ENCODE measurements around the gene ITGB4.
"Not testable (repeated sequence)": the region's sequence is repeated elsewhere in the genome, so short reads cannot be mapped to it uniquely, and the experiment has no call there.

ITGB4 gene

DNA sequence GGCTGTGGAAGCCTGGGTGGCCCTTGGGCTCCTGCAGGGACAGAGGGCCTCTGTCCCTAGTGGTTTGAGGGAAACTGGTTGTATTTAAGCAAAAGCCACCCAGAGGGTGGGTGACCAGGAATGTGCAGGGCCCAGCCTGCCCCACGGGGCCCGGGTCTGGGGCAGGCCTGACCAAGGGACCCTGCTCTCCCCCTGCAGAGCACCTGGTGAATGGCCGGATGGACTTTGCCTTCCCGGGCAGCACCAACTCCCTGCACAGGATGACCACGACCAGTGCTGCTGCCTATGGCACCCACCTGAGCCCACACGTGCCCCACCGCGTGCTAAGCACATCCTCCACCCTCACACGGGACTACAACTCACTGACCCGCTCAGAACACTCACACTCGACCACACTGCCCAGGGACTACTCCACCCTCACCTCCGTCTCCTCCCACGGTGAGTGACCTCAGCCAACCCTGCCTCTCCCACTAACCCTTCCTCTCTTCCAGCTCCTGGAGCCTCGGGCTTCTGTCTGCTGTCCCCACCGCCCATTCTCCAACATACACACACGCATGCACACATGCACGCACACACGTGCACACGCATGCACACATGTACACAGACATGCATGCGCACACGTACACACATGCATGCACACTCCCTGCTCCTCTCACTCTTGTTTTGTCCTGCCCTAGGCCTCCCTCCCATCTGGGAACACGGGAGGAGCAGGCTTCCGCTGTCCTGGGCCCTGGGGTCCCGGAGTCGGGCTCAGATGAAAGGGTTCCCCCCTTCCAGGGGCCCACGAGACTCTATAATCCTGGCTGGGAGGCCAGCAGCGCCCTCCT, 33.3 kb downstream of the ITGB4 start:
- no peak for DNase-seq

DNA sequence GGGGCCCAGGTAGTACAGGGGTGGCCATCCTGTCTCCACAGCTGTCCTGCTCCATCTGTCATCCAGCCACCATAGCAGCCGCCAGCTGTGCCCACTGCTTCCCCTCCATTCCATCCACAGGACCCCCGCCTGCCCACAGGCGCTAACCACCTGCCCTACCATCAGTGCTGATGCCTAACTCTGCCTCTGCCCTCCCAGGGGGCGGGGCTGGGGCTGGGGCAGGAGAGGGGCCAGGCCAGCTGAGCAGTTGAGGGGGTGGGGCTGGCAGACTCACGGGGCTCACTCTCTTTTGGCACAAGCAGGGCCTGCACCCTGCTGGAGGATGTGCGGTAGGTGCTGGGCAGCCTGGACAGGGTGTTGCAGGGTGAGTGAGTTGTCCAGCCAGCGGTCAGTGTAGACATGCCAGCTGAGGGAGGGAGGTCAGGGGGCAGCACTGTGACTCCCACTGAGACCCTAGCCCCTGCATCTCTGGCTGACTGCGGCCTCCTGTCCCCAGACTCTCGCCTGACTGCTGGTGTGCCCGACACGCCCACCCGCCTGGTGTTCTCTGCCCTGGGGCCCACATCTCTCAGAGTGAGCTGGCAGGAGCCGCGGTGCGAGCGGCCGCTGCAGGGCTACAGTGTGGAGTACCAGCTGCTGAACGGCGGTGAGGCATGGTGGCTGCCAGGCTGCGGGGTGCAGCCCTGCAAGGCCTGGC, 34.1 kb downstream of the ITGB4 start:
- no peak for DNase-seq

DNA sequence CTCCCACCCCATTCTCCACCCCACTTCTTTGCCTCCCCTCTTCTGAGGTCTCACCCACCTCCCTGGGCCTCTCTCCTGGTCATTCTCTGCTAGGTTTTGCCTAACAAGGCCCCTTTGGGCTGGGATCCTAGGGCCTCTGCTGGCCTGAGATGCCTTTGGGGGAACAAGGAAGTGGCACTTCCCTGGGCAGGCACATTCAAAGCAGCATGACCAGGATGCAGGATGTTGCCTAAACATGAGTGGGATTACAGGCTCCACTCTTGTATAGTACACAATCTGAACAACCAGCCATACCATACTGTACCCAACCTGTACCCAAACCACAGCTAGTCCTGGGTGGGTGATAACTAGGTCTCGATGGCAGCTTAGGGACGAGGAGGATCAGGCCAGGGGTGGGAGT, 34.7 kb downstream of the ITGB4 start:
- no peak for DNase-seq

DNA sequence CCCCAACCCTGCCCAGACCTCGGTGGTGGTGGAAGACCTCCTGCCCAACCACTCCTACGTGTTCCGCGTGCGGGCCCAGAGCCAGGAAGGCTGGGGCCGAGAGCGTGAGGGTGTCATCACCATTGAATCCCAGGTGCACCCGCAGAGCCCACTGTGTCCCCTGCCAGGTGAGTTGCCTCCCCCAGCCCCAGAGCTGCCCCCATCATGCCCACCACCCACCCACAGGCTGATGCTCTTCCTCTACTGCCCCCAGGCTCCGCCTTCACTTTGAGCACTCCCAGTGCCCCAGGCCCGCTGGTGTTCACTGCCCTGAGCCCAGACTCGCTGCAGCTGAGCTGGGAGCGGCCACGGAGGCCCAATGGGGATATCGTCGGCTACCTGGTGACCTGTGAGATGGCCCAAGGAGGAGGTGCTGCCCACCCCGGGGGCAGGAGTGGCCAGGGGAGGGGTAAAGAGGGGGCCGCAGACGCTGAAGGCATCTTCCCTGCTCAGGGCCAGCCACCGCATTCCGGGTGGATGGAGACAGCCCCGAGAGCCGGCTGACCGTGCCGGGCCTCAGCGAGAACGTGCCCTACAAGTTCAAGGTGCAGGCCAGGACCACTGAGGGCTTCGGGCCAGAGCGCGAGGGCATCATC, 35.3 kb downstream of the ITGB4 start:
- no peak for DNase-seq

DNA sequence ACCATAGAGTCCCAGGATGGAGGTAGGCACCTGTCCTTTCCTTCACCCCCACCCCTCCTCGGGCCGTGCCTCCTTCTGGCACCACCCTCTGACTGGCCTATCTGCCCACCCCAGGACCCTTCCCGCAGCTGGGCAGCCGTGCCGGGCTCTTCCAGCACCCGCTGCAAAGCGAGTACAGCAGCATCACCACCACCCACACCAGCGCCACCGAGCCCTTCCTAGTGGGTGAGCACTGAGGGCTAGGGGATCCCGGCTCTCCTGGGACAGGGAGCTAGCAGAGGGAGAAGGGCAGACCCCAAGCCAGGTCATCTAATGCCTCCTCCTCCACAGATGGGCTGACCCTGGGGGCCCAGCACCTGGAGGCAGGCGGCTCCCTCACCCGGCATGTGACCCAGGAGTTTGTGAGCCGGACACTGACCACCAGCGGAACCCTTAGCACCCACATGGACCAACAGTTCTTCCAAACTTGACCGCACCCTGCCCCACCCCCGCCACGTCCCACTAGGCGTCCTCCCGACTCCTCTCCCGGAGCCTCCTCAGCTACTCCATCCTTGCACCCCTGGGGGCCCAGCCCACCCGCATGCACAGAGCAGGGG, 35.9 kb downstream of the ITGB4 start:
- no peak for DNase-seq

DNA sequence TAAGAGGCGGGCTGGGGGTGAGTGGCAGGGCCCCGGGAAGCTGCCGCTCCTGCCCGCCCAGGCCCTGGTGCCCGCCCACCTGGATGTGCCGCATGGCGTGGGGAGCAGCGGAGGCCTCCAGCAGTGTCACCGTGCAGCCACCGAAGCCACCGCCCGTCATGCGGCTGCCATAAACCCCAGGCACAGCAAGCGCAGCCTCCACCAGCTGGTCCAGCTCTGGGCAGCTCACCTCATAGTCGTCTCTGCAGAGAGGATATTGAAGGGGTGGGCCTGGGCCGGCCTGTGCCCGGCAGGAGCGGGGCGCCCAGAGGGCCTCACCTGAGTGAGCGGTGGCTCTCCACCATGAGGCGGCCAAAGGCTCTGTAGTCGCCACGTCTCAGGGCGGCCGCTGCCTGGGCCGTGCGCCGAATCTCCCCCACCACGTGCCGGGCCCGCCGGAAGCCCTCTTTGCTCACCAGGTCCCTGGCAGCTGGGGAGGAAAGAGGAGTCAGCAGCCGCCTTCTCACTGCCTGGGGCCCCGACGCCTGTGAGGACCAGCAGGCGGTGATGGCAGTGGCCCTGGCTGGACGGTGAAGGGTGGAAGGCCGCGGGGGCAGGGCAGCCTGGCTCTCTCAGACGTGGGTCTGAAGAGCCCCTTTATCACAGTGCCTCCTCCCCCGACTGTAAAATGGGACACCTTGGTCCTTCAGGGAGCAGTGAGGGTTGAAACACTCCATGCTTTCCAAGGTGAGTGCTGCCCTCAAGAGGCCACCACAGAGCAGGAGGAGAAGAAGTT, 37.1 kb downstream of the ITGB4 start:
- DNase-seq: no peak

DNA sequence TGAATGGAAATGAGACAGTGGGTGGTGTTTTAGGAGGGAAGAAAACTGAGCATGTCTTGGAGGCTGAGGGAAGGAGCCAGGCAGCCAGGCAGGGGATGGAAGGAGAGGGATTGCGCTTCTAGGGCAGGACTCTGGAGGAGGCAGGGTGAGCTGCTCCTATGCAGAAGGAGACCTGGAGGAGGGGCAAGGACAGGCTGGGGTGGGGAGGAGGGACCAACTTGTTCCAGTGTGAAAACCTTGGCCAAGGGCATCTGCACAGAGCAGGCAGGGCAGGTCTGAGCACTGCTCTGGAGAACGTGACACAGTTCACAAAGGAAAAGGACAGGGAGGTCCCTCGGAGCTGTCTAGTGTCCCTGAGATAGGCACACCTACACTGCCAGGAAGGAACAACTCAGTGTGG, 38.2 kb downstream of the ITGB4 start:
- DNase-seq: no peak

DNA sequence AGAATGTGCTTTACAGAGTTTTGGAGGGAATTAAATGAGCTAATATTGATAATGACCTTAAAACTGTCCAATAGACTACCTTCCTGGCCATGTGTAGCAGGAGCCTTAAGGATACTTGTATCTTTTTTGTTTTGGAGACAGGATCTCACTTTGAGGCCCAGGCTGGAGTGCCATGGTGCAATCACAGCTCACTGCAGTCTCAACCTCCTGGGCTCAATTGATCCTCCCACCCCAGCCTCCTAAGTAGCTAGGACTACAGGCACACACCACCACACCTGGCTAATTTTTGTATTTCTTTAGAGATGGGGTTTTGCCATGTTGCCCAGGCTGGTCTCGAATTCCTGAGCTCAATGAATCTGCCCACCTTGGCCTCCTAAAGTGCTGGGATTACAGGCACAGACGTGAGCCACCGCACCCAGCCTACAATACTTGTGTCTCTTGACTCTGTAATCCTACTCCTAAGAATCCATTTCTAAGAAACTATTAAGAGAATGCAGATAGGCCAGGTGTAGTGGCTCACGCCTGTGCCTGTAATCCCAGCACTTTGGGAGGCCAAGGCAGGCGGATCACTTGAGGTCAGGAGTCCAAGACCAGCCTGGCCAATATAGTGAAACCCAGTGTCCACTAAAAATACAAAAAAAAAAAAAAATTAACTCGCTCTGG, 38.9 kb downstream of the ITGB4 start:
- DNase-seq: not testable (repeated sequence)

DNA sequence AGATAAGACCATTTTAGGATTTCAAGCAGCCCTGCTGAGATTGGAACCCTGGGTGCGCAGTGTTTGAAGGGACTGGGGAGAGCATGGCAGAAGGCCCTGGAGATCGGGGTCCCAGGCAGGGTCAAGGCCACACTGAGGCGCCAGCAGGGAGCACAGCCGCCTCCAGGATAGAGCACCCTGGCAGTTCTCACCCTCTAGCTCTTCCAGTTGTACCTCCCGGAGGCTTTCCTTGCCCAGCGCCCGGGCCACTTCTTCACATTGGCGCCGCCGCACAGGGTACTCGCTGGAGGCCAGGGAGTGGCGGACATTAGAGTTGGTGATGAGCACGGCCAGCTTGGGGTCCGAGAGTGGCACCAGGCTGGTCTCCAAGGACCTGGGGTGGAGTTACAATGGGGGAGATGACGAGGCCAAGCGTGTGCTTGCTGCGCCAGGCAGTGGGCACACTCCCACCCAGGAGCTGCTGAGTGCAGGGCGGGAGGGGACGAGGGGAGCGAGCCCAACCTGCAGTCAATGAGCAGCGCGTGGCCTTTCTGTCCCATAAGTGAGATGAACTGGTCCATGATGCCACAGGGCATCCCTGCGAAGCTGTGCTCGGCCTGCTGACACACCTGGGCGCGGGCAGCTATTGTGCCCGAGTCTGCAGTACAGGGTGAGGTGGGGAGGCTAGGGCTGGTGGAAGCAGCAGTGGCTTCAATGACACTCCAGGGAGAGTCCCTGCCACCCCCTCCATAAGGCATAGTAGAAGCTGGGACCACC, 41.4 kb downstream of the ITGB4 start:
- no peak for DNase-seq

DNA sequence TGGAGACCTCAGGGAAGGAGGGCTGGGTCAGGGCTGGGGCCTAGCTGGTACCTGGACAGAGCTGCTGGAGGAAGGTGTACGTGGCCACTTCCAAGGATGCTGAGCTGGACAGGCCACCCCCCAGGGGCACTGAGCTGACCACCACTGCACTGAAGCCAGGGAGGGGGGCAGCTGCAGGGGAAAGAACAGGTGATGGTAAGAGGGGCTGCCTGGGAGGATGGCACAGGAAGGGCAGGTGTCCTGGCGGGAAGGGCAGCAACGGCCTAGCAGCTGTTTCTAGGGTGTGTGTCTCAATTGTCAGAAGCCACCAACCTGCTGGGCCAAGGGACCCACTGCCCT, 42.0 kb downstream of the ITGB4 start:
- no peak for DNase-seq

DNA sequence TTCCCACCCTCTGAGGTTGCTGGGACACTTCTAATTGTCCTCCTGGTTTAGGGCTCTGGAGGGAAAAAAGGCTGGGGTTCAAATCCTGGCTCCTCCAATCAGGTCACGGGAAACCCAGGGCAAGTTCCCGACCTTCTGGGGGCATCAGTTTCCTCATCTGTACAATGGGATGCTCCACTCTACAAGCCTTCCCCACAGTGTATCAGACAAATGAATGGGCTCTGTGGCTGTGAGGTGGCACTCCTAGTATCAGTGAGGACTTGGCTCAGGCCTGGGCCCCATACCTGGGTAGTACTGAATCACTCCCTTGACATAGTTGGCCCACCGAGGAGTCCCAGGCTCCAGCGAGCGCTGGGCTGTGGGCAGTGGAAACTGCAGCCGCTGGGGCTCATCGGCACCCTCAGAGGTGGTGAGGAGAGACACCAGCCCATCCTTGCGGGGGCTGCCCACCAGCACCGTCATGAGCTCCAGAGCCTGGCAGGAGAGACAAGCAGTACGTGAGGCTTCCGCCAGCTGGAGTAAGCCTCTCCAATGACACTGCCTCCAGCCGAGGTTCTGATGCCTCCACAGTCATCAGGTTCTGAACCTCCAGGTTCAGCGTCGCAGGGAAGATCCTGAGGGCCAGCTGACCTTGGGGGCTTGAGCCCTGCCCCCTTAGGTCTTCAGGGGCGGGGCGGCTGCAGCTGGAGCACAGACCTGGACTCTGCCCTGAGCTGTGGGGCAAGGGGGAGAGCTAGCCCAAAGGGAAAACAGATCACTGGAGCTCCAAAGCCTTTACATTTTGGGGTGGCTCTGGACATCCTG, 42.6 kb downstream of the ITGB4 start:
- DNase-seq: no peak

DNA sequence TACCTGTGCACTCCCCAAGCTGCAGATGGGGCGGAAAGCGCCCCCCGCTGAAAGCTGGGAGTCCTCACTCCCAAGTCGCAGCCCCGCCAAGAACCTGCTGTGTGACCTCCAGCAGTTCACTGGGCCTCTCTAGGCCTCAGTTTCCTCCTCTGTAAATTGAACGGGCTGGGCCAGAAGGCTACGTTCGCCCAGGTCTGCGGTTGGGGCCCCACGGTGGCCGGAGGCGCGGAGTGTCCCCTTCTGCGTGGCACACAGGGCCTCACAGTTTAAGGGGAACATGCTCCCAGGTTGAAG, 43.1 kb downstream of the ITGB4 start:
- no peak for DNase-seq

DNA sequence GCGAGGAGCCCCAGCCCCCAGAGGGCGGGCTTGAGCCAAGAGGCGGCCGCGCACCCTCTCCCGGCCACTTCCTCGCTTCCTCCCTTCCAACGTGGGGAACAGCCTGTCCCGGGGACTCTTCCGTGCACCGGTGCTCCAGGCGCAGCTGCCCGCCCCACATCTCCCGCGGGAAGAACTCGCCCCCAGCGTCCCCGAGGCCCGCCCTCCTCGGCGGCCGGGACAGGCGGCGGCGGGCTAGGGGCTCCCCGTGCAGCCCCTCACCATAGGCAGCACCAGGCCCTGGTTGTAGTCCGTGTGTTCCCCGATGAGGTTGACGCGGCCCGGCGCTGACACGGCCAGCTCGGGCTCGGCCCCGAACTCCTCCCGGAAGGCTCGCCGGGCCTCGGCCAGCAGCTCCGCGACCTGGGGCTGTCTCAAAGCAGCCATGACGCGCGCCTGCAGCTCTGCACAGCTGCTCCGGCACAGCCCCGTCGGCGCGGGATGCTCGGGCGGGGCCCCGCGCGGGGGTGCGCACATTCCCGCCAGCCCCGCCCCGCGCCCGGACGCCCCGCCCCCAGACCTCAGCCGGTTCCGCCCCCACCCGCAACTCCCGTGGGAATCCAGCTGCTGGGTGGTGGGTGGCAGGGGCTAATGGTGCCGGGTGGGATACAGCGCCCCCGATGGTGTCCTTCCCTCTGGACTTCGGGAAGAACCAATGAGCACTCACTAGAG, 43.6 kb downstream of the ITGB4 start, which contains the start of gene GALK1:
GALK1 (minus strand) TSS at position 482 of the 711 bp plus-strand sequence; CDS start at position 426, 56 bp downstream.
- DNase-seq: no peak

DNA sequence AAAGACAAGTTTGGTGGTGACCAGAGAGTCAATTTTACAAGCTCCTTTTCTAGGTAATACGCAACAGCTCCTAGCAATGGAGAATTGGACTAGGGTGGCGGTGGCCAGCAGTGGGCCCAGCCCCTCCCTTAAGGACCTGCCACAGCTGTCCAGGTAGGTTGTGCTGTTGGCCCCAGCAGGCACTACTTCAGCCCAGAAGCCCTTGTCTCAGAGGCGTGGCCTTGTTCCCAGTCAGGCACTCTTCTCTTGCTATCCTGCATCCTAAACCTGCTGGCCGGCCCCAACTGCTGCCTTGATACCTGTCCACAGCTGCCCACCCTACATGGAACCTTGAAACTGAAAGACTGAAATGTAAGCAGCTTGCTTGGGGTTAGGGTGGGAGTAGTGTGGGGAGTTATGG, 44.7 kb downstream of the ITGB4 start:
- no peak for DNase-seq

DNA sequence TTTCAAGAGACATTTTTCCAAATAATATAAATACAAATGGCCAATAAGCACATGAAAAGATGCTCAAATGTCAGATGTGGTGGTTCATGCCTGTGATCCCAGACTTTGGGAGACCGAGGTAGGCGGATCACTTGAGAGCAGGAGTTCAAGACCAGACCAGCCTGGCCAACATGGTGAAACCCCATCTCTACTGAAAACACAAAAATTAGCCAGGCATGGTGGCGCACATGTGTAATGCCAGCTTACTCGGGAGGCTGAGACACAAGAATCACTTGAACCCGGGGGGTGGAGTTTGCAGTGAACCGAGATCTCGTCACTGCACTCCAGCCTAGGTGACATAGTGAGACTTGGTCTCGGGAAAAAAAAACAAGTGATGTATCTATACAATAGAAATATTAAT, 46.6 kb downstream of the ITGB4 start:
- DNase-seq: no peak

DNA sequence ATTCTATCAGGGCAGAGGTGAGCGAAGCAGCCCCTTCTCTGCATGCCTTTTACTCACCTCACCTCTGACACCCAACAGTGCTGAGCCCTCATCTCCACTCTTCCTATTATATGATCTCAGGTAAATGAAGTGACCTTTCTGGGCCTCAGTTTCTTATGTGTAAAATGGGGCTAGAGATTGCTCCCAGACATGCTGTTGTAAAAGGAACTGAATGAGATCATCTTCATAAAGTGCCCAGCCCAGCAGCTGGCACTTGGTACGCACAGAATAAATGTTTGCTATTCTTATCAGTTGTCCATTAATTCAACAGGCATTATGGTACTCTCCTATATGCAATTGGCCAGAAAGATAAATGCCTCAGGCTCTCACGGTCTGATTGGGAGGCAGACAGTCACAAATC, 48.3 kb downstream of the ITGB4 start:
- DNase-seq: no peak

DNA sequence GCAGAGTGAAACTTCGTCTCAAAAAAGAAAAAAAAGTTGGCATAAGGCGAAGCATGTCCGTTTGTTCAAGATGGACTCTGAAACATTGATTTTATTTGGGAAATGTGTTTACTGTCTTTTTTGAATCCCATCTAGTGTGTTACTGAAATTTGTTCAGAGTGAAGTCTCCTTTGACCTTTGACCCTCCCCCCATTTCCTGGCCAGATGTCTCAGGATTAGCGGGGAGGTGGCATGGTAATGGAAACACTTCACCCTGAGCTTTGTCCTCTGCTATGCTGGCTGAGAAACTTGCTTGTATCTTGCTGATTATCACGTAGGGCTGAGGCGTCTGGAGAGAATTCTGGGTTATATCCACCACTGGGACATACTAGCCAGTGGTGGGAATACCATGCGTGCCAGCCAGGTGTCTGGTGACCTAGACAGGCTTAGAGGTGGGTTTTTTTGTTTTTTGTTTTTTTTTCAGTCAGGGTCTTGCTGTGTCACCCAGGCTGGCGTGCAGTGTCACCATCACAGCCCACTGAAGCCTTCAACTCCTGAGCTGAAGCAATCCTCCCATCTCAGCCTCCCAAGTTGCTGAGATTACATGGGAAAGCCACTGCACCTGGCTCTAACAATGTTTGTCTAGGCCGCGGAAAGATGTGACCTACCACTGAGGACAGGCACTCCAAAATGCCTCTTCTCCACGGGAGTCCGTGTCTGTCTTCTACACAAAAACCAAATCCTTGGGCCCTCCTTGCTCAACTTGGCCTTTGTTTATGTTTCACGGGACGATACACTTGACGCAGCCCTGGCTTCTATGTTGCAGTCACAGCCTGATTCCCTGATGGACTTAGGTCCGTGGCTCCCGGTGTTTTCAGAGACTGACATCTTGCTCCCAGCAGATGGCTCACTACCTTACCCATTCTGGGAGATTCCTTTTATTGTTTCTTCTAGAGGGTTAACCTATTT, 50.3 kb downstream of the ITGB4 start:
- no peak for DNase-seq

DNA sequence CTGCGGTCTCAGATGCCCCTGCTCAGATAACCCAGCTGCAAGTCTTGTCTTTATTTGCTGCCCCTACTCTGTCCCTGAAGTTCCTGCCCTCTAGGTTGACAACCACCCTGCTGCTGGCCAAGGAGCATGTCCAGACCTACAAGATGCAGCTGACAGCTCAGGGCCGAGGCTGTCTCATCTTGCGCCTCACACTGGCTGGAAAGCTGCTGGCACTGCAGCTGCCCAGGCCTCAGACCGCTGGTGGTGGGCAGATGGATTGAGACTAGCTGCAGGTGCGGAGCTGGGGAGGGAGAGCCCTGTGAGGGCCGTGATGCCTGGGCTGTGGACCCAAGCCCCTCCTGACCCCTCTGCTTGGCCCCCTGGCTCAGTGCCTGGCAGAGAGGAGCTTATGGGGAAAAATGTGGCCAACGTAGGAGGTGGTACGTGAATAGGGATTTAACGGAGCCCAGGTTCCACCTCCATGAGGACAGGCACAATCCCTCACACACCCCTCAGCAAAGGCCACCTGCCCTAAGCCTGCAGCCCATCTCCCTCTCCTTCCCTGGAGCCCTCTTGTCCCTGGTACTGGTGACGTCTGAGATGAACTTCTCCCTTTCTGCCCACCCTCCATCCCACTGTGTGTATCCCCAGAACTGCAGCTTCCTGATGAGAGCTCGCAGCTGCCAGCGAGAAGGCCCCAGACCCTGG, 52.0 kb downstream of the ITGB4 start:
- no peak for DNase-seq
